Measurements from ENCODE around the gene FAM47B. TPM values are rescaled to one million over a fixed set of nuclear protein-coding genes. Genes with fewer than 3 reads are reported as not detected.

FAM47B gene
- total RNA-seq, 4 donors from 2014 or later: not detected

- Histone ChIP-seq H3K4me3 (no peak overlapping the region), H3K4me1 (no peaks in the 10 kb centered on the region), H3K36me3 (no peaks in the 10 kb centered on the region), H3K27ac (no peak overlapping the region), H3K27me3 (no peaks in the 10 kb centered on the region), H3K9me3 (no peaks in the 10 kb centered on the region)
- TF ChIP-seq POLR2AphosphoS5 (IDR thresholded peaks at IDR 0.05): no peak
- TF ChIP-seq CTCF (IDR thresholded peaks at IDR 0.05): no peak
- TF ChIP-seq EP300 (IDR thresholded peaks at IDR 0.05; ENCODE audit: low read depth): no peak
- no peak for TF ChIP-seq POLR2A (IDR thresholded peaks at IDR 0.05)
- intact Hi-C loops (cut with DNase I; ENCODE audit: low total_unique reads): no loop called here
- in situ Hi-C loops (cut with MboI; ENCODE audit: low pct_ligation_motif_present in 1 of 4, low pct_unique_long_range_greater_than_20kb in 1 of 4, low sequenced_read_pairs in 3 of 4): no loop called here
- no peak for DNase-seq
- 57% methylated on average over 2 of the region's 2 CpGs; no CpG with 5 or more reads in 1 of the 2 donors for WGBS, 2 donors (ENCODE audit: low coverage in 1 of 2)
These were observed 39.3 kb upstream of the FAM47B start for GRCh38 chrX:34903316-34903715.

- Histone ChIP-seq H3K36me3 (no peaks in the 10 kb centered on the region), H3K4me1 (no peaks in the 10 kb centered on the region), H3K27me3 (no peaks in the 10 kb centered on the region), H3K27ac (no peak overlapping the region), H3K9me3 (no peaks in the 10 kb centered on the region), H3K4me3 (no peak overlapping the region)
- 47 to 65% methylated on average over 2 of the region's 2 CpGs for WGBS, 2 donors (ENCODE audit: low coverage in 1 of 2)
- intact Hi-C loops (cut with DNase I; ENCODE audit: low total_unique reads) (no loop called here), in situ Hi-C loops (cut with MboI; ENCODE audit: low pct_ligation_motif_present in 1 of 4, low pct_unique_long_range_greater_than_20kb in 1 of 4, low sequenced_read_pairs in 3 of 4) (no loop called here)
- DNase-seq: no peak
- TF ChIP-seq POLR2AphosphoS5 (IDR thresholded peaks at IDR 0.05) (no peak), POLR2A (IDR thresholded peaks at IDR 0.05) (no peak), CTCF (IDR thresholded peaks at IDR 0.05) (no peak), EP300 (IDR thresholded peaks at IDR 0.05; ENCODE audit: low read depth) (no peak)
These were observed 33.4 kb upstream of the FAM47B start for GRCh38 chrX:34909151-34909550.

GRCh38 chrX:34915463-34916225 lies 27.0 kb upstream of the FAM47B start:
- Histone ChIP-seq H3K4me3 (no peak overlapping the region), H3K9me3 (no peaks in the 10 kb centered on the region), H3K27ac (no peak overlapping the region), H3K4me1 (no peaks in the 10 kb centered on the region), H3K27me3 (no peaks in the 10 kb centered on the region), H3K36me3 (no peaks in the 10 kb centered on the region)
- in situ Hi-C loops (cut with MboI; ENCODE audit: low pct_ligation_motif_present in 1 of 4, low pct_unique_long_range_greater_than_20kb in 1 of 4, low sequenced_read_pairs in 3 of 4) (no loop called here), intact Hi-C loops (cut with DNase I; ENCODE audit: low total_unique reads) (no loop called here)
- 72% methylated on average over 3 of the region's 3 CpGs; no CpG with 5 or more reads in 1 of the 2 donors for whole genome bisulfite sequencing, 2 donors (ENCODE audit: low coverage in 1 of 2)
- TF ChIP-seq CTCF (IDR thresholded peaks at IDR 0.05) (no peak), POLR2AphosphoS5 (IDR thresholded peaks at IDR 0.05) (no peak), POLR2A (IDR thresholded peaks at IDR 0.05) (no peak), EP300 (IDR thresholded peaks at IDR 0.05; ENCODE audit: low read depth) (no peak)
- DNase-seq: no peak

- TF ChIP-seq POLR2AphosphoS5 (IDR thresholded peaks at IDR 0.05) (no peak), EP300 (IDR thresholded peaks at IDR 0.05; ENCODE audit: low read depth) (no peak), POLR2A (IDR thresholded peaks at IDR 0.05) (no peak)
- 54% methylated on average over 1 of the region's 1 CpG; no CpG with 5 or more reads in 1 of the 2 donors for WGBS, 2 donors (ENCODE audit: low coverage in 1 of 2)
- no peaks in the 10 kb centered on the region for H3K36me3 ChIP-seq
- H3K27me3 ChIP-seq: no peaks in the 10 kb centered on the region
- no peak overlapping the region for H3K27ac ChIP-seq
- H3K4me1 ChIP-seq: no peaks in the 10 kb centered on the region
- intact Hi-C loops (cut with DNase I; ENCODE audit: low total_unique reads): no loop called here
- in situ Hi-C loops (cut with MboI; ENCODE audit: low pct_ligation_motif_present in 1 of 4, low pct_unique_long_range_greater_than_20kb in 1 of 4, low sequenced_read_pairs in 3 of 4): no loop called here
- no peak overlapping the region for H3K4me3 ChIP-seq
- DNase-seq: no peak
- no peaks in the 10 kb centered on the region for H3K9me3 ChIP-seq
These were observed 25.4 kb upstream of the FAM47B start for GRCh38 chrX:34917146-34917545.
